ENCODE data around the gene CDC42BPG.

The CDC42BPG gene

GRCh38 chr11:64878494-64879243 is 34.2 kb upstream of the CDC42BPG start, which contains the start of gene EHD1:
TSS of gene EHD1 (minus strand) at chr11:64878621. CDS start at chr11:64878464, 157 bp downstream.
- peak; percentile 95 for DNase-seq (ENCODE audit: low spot score)

GRCh38 chr11:64878223-64878493 is 33.7 kb upstream of the CDC42BPG start:
- no peak for DNase-seq (ENCODE audit: low spot score)

GRCh38 chr11:64877390-64878222 is 33.2 kb upstream of the CDC42BPG start:
- DNase-seq (ENCODE audit: low spot score), result no peak

GRCh38 chr11:64876835-64877341 is 32.4 kb upstream of the CDC42BPG start:
- DNase-seq (ENCODE audit: low spot score), result no peak

DNA sequence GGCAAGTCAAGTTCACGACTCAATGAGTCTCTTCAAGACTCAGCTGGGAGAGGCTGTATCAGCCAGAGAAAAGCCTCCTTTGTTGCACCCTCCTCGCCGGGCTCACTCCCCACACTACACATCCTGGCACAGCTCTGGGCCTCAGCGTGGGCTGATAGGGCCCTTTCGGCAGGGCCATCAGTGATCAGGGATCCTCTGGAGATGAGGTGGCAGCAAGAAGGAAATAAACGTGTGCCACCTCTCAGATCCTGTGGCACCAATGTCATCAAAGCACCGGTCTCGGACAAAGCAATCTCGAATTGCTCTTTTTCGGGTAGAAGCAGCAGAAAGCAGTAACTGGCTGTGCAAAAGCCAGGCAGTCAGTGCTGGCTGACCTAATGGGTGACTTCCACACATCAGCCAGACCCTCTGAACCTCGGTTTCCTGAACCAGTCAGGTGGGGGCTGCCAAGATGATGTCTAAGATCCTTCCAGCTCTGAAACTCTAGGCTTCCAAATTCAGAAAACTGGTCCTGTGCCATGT is 31.8 kb upstream of the CDC42BPG start:
- DNase-seq (ENCODE audit: low spot score), result no peak

DNA sequence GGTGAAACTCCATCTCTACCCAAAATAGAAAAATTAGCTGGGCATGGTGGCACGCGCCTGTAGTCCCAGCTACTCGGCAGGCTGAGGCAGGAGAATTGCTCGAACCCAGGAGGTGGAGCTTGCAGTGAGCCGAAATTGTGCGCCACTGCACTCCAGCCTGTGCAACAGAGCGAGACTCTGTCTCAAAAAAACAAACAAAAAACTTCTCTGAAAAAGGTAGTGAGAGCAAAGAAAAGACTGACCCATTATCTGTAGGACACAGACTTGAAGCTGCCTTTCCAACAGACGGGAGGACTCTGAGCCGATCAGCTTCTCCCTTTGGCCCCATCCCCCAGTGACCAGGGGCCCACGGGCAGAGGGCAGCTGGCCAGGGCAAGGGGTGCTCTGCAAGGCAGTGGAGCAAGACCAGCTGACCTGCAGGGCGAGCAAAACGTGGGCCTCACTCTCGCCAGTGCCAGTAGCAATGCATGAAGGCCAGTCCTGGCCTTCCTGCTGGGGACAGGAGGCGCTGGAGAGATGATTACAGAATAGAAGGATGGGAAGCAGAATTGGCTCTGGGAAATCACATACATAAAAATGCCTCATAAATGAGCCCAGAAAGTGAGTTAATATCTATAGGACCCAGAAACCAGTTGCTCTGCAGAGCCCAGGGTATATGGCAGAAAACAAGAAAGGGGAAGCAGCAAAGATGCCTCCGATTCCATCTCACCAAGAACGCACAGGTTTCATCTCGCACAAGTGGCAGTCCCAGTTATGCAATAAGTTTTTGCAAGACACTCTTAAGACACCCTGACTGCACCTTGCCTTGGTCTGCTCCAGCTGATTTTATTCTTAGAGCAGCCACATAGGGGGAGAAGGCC is 31.1 kb upstream of the CDC42BPG start:
- DNase-seq (ENCODE audit: low spot score), result no peak

- DNase-seq (ENCODE audit: low spot score), result no peak
These were observed 30.1 kb upstream of the CDC42BPG start for GRCh38 chr11:64874308-64875240.

DNA sequence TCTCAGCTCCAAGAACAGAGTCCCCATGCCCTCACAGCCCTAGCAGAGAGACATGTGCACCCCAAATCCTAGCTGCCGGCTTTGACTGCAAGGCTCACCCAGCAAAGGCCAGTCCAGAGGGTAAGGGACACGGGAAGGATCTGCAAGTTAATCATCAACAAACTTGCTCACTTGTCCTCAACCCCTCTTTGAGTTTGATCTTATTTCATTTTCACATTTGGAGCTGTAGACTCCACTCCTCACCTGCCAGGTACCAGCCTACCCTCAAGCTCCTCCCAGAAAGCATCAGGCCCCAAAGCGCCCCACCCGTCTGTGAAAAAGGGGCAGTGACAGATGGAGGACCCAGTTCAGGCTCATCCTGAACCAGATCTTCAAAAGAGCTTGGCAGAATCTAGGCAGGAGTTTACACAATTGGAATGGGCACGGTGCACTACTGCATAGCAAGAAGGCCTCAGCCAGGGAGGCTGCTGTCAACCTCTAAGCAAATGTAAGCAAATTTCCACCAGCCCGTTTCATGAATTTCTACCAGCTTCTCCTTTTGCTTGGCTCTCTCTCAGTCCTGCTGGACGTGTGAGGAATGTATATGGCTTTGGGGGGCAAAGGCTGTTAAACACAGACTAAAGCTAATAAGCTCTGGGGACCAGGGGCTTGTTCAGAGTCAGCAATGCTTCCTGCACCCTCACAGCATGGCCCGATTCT is 28.5 kb upstream of the CDC42BPG start:
- DNase-seq (ENCODE audit: low spot score), result no peak

GRCh38 chr11:64871492-64871891 is 27.0 kb upstream of the CDC42BPG start:
- no peak for DNase-seq (ENCODE audit: low spot score)

DNA sequence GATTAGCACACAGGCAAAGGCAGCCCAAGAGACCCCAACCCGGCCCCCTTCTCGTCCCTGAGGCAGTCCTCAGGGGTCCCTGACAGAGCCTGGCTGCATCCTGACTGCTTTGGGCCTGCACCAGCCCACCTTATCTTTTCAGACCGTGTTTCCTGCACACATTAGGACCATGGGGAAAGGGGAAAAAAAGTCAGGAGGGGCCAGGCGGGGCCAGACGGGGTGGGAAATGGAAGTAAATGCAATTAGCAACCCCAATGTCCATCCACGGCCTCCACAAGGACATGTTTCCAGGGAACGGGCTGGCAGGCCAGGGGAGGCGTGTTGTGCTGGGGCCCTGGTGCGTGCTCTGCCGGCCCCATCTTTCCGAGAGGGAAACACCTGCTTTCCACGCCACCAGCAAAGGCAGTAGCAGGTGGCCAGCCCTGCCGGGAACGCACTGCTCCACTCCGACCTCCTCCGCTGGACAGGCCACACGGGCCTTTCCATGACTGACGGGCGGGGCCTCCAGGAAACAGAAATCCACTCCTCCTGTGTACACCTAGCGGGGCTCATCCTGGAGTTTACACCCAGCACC is 26.5 kb upstream of the CDC42BPG start:
- no peak for DNase-seq (ENCODE audit: low spot score)

GRCh38 chr11:64870176-64870892 is 25.9 kb upstream of the CDC42BPG start:
- no peak for DNase-seq (ENCODE audit: low spot score)

DNA sequence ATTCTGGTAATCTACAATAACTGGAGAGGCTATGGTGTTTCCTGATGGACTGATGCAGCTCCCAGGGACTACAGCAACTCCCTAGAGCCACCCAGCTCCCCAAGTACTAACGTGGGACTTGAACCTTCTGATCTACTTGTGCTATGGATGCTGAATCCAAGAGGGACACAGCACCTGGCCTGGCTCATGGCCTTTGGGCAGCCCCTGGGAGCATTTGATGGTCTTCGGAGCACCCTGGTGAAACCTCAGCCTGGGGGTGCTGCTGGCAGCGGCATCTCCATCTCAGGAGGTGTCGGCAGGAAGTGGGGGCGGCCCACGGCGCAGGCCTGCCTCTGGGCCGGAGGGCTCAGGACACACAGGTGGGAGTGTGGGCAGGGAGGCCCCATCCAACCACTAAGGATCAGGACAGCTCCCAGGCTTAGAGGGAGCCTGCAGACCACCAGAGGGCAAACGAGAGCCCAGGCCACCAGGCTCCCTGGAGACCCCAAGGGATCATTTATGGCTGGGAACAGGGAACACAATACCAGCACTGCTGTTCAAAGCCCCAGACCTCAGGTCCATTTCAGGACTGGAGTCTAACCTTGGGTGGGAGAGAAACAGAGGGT is 25.2 kb upstream of the CDC42BPG start:
- peak; percentile 77 for DNase-seq (ENCODE audit: low spot score)

DNA sequence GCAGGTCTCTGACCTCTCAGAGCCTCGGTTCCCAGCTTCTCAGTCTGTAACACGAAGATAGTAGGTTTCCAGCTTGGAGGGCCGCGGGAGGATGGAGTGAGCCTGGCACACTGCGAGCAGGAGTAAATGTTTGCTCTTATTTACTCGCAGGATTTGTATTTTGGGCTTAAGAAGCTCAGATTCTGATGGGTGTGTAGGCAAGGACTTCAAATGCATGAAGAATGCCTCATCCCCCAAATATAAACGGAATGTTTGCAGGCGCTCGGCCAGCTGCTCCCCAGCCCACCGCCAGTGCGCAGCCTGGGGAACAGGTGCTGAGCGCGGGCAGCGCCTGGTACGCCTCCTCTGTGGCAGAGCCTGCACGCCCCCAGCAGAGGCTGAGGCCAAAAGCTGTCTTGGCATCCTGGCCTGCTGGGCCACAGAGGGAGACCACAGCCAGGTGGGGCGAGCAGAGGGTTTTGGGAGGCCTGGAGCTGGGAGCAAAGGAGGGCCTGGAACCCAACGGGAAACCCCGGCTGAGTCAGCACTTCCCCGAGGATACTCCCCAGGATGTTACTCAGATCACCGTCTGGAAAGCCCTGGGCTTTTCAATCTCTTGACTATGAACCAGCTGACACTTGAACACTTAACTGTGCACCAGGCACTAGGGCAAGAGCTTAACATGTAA is 24.6 kb upstream of the CDC42BPG start:
- no peak for DNase-seq (ENCODE audit: low spot score)

- DNase-seq (ENCODE audit: low spot score), result no peak
These were observed 23.5 kb upstream of the CDC42BPG start for GRCh38 chr11:64867748-64868462.

- DNase-seq (ENCODE audit: low spot score), result no peak
These were observed 21.7 kb upstream of the CDC42BPG start for GRCh38 chr11:64866173-64866491.

DNA sequence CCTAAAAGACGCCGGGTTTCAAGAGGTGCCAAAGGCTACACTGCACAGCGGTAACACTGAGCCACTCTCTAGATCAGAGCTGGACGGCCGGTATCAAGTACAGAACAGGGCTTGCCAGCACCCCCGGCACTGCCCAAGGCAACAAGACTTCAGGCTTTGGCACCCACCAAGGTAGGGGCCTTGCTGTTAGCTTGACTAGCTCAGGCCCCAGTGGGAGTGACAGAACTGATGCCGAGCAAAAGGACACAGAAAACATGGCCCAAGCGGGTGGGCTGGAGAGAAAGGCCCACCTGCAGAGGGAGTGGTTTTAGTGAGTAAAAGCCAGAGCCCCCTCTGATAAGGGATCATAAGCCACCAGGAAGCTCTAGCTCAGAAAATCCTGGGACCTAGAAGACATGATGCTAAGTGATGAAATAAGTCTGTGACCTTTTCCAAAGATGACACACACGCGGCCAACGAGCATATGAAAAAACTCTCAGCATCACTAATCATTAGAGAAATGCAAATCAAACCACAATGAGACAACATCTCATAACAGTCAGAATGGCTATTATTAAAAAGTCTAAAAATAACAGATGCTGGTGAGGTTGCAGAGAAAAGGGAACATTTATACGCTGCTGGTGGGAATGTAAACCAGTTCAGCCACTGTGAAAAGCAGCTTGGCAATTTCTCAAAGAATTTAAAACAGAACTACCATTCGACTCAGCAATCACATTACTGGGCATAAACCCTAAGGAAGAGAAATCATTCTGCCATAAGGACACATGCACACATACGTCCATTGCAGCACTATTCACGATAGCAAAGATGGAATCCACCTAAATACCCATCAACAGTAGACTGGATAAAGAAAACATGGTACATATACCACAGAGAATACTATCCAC is 21.1 kb upstream of the CDC42BPG start:
- DNase-seq (ENCODE audit: low spot score), result no peak
